GM19328 (cell line): ENCODE measurements around the gene PSME1.
A peak's percentile ranks its signal among the peaks of the same experiment; 100 is the strongest.

ENCODE experiments used
- ATAC-seq: cut with Tn5 transposase; IDR thresholded peaks from one replicate; pipeline ENCODE4 v1.9.1; 2021; ENCODE audit warnings: mild to moderate bottlenecking, moderate library complexity; ENCODE audit not compliant: unreplicated experiment

Gene PSME1

GRCh38 chr14:24145690-24146452 lies 9.9 kb downstream of the PSME1 start:
- ATAC-seq: no peak

GRCh38 chr14:24146453-24146977 lies 10.5 kb downstream of the PSME1 start, which contains the start of gene PSME2:
Gene PSME2 (minus strand): TSS chr14:24146610. CDS start chr14:24146581, 29 bp downstream.
- ATAC-seq: peak; percentile 57

- peak; percentile 81 for ATAC-seq
These were observed 11.2 kb downstream of the PSME1 start, which contains the start of gene RNF31 for GRCh38 chr14:24146978-24147760. Gene RNF31 (plus strand): TSS chr14:24147498. CDS start chr14:24147699, 201 bp downstream.

- no peak for ATAC-seq
These were observed 11.9 kb downstream of the PSME1 start for GRCh38 chr14:24147761-24148428.

GRCh38 chr14:24149302-24149969 lies 13.4 kb downstream of the PSME1 start:
- no peak for ATAC-seq

GRCh38 chr14:24150061-24150460 lies 14.1 kb downstream of the PSME1 start:
- no peak for ATAC-seq

GRCh38 chr14:24150567-24150966 lies 14.6 kb downstream of the PSME1 start:
- no peak for ATAC-seq

GRCh38 chr14:24150993-24151392 lies 15.0 kb downstream of the PSME1 start:
- no peak for ATAC-seq

GRCh38 chr14:24151404-24152080 lies 15.5 kb downstream of the PSME1 start:
- ATAC-seq: no peak

GRCh38 chr14:24155100-24155499 lies 19.1 kb downstream of the PSME1 start:
- no peak for ATAC-seq

- no peak for ATAC-seq
These were observed 20.8 kb downstream of the PSME1 start for GRCh38 chr14:24156840-24157239.

GRCh38 chr14:24157331-24157730 lies 21.3 kb downstream of the PSME1 start:
- ATAC-seq: no peak

- ATAC-seq: no peak
These were observed 23.9 kb downstream of the PSME1 start for GRCh38 chr14:24159777-24160498.

GRCh38 chr14:24160499-24160849 lies 24.5 kb downstream of the PSME1 start:
- ATAC-seq: no peak

GRCh38 chr14:24160850-24161804 lies 25.1 kb downstream of the PSME1 start, which contains the start of gene IRF9:
Gene IRF9 (plus strand): TSS chr14:24161265. CDS start chr14:24162145, 880 bp downstream.
- peak; percentile 70 for ATAC-seq

GRCh38 chr14:24162093-24162492 lies 26.1 kb downstream of the PSME1 start:
- no peak for ATAC-seq

GRCh38 chr14:24164518-24164991 lies 28.6 kb downstream of the PSME1 start:
- ATAC-seq: no peak

- ATAC-seq: no peak
These were observed 29.8 kb downstream of the PSME1 start for GRCh38 chr14:24165785-24166184.
